HTERT RPE-1 (cell line): ENCODE data around the gene LSMEM2.
"Not testable (repeated sequence)": the region's sequence is repeated elsewhere in the genome, so short reads cannot be mapped to it uniquely, and the experiment has no call there.

ENCODE experiments used
- in situ Hi-C: fragments of 300-500 bp; cut with MboI; formaldehyde crosslinking; loops from 4 replicates; pipeline ENCODE4 v1.14.3; 2020; ENCODE audit warnings: low sequenced_read_pairs

The LSMEM2 gene

DNA sequence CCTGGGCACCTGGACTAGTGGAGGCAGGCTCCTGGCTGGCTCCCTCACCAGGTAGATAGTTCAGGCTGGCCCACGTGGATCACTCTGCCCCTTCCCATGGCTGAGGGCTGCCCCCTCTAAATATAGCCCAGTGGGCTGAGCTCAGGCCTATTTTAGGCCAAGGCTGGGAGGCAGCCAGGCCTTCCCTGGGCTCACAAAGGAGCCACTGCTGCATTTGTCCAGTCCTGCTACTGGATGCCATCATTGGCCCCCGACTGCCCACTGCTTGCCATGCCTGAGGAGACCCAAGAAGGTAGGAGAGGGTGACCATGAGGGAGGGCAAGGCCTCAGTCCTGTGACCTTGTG, at the start of gene LSMEM2:
LSMEM2 (plus strand) TSS at position 208 of the 345 bp plus-strand sequence; CDS start at position 235, 27 bp downstream.
- in situ Hi-C loops = no loop called here

DNA sequence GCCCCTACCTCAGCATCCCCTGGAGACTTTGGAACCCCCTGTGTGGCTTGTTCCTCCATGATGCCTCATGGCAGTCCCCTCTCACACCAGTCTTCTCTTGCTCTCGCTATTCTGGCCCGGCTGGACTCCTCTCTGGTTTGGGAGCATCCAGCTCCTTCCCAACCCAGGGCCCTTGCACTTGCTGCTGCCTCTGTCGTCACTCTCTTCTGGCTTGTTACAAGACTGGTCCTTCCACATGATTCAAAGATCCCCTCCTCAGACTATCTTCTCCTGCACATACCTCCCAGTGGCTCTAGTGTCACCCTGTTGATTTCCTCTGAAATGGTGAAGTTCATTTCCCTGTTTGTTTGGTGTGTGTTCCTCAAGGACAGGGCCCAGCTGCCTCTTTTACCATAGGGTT, 49.4 kb upstream of the LSMEM2 start:
- in situ Hi-C loops = no loop called here

DNA sequence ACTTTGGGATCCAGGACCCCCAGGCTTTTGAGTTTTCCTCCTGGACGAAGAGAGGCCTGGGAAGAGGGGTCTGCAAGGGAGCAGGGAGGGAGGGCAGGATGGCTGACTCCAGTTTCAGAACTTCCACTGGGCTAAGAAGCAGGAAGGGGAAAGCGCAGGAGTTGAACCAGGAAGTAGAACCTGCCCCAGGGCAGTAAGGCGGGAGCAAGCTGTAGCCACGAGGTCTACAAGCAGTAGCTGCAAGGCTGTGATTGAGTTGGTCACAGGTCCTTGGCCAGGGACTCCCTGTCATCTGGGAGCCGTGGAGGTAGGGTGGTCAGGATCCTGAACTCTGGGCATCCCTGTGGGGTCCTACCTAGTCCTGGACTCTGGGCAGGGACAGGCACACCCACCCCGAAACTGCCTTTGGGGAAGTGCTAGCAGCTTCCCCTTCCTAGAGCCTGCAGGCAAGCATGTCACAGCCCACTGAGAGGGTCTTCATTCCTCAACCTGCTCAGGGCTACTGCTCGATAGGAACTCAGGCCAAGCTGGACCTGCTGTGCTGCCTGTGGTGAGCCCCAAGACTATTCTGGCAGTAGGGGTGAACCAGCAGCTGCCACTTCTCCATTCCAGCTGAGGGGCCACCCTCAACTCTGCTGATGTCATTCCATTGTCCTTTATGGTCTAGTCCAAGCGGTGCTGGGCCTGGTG, 48.6 kb upstream of the LSMEM2 start:
- in situ Hi-C loops = no loop called here

DNA sequence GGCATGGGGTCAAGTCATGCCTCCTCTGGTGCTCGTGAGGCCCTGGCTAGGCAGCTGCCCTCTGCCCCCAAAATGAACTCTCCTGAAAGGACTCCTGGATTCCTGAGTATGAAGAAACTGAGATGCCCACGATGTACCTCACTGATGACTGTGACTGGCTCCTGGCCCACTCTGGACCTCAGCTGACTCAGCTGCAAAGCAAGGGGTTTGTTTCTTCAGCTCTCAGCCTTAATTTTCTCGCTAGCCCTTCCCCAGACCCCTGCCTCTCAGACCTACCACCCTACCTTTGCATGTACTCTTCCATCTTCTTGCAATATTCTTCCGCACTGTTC, 48.1 kb upstream of the LSMEM2 start:
- in situ Hi-C loops = no loop called here

DNA sequence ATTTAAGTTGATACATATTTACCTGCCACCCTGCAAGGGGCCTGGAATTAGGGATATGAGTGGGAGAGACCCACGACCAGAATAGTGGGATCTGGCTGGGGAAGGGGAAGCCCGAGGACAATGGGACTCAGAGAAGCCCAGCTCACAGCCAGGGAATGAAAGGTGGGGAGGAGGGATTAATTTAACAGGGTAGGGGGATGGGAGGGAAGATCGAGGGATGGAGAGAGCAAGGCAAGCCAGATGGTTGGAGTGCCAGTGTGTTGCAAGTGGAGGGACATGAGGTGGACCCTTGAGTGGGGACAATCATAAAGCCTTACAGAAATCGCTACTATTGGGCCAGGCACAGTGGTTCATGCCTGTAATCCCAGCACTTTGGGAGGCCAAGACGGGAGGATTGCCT, 47.3 kb upstream of the LSMEM2 start:
- in situ Hi-C loops = no loop called here

DNA sequence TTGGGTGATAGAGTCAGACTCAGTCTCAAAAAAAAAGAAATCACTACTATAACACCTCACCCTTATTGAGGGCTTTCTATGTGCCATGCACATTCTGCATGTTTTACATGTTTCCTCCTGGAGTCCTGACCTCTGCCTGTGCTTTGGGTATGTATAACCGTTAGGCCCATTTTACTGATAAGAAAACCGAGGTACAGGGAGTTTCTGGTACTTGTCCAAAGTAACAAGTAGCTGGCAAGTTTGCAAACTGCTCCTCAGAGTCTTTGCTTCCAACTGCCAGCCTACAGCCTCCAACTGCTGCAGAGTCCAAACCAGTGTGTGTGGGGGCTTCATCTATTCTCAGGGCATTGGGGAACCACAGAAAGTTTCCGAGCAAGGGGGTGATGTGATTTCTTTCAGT, 46.6 kb upstream of the LSMEM2 start:
- in situ Hi-C loops = no loop called here

DNA sequence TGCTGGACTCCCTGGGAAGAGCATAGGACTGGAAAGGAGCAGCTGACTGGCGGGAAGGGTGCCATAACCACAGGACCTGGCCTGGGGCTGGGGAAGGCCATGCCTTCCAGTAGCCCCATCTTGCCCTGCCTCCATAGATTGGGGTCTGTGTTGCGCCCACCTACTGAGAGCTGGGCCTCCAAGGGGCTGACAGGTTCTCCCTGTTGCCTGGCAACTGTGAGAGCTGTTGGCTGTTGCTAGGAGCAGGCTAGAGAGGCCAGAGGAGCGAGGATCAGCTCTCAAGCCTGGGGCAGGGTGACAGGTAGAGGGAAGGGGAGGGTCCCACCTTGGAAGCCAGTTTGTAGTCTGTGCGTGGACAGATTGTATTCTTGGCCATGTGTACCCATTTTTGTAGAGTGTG, 45.7 kb upstream of the LSMEM2 start:
- in situ Hi-C loops = no loop called here

DNA sequence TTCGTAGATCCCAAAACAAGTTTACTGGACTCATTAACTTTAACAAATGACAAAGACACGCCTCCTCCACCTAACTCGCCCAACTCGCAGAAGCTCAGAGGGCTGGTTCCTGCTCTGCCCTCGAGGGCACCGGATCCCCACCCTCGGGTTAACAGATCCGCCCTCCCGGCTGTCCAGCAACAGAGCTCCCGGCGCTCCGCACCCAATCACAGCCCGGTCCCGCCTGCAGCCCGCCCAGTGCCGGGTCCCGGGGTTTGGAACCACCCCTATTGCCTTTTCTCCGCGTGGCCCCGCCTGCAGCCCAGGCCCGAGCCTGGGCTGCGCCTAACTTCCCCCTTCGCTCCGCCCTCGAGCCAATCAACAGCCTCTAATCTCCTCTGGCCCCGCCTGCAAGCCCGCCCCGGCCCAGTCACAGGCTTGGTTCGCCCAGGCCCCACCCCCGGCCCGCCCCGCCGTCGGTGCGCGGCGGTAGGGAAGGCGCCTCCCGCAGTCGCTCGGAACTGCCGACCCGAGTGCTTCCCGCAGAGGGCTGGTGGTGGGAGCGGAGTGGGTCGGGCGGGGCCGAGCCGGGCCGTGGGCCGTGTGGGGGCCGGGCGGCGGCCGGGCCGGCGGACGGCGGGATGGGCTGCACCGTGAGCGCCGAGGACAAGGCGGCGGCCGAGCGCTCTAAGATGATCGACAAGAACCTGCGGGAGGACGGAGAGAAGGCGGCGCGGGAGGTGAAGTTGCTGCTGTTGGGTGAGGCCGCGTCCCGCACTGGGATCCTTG, 43.0 kb upstream of the LSMEM2 start, which contains the start of gene GNAI2:
GNAI2 (plus strand) TSS at position 489 of the 768 bp plus-strand sequence; CDS start at position 621, 132 bp downstream.
- in situ Hi-C loops = no loop called here

DNA sequence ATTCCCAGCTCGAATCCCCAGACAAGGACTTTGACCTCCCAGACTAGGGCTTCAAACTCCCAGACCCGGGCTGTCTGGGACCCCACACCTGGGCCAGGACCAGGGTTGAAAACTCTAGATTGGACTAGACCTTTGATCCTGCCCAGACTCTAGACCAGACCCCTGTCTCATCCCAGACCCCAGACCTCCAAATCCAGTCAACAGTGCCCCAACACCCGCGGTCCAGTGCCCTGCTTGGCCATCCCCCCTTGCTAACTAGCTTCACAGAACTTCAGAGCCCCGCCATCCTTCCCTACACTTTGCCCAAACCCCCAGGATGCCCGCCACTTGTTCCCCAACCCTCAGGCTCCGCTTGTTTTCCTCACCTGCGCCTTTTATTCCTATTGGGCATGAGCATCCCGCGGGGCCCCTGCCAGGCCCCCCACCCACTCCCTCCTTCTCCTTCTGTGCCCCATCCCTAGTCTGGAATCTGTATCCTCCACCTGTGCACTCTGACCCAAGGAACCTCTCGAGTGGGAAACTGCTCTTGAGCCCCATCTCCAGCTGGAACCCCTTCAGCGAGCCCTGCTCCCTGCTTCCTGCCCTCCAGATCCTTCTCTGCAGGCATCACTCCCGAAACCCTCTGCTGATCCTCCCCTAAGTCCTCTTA, 42.3 kb upstream of the LSMEM2 start:
- in situ Hi-C loops = no loop called here

DNA sequence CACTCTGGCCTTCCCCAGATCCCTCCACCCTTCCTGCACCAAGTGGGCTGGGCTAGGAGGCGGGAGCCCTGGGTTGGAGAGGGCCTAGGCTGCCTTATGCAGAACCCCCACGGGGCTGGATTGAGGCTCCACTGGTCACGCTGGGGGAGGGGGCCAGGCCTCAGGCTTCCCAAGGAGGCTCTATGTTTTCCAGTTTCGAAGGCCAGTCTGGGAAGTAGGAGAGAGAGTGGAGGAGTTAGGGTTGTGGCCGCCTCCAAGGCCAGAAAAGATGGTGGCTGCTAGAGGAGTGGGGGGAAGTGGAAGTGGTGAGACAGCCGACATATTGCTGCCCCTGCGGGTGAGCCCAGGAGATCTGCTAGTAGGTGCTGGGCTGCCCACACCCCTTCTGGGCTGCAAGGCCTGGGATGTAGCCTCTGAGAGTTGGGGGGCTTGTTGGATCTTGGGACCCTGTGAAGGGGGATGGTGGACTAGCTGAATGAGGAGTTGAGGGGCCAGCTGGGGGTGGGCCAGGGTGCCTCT, 41.7 kb upstream of the LSMEM2 start:
- in situ Hi-C loops = no loop called here

DNA sequence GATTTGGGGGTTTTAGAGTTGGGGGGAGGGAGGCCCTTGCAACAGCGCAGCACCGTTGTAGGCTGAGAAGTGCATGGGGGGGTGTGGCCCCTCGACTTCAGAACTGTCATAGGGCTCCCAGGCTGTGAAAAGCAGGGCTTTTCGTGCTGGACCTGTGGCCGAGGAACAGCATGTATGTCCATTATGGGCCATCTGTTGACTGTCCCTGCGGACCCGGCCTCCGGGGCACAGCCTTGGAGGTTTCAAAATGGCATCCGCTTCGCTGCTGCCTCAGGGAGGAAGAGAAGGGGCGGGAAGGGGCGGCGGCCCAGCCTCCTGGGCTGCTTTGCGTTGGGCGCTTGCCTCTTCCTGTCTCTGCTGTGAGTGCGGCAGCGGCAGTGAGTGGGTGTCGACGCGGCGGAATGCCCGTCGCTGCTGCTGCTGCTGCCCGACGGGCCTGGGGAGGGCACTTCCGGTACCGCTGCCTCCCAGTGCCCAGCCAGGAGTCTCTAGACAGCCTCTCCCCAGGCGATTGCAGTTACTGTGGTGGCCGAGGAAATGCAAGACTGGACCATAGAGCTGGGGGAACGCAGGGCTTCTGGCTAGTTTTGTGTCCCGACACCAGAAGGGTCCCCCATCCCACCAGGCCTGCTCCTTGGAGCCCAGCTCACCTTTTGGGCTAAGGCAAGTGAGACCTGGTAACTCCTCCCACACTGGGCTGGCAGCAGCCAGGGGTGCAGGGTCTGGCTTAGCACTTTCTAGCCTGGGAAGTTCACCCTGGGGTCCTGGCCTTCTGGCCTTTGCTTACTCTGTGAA, 40.9 kb upstream of the LSMEM2 start:
- in situ Hi-C loops = no loop called here

DNA sequence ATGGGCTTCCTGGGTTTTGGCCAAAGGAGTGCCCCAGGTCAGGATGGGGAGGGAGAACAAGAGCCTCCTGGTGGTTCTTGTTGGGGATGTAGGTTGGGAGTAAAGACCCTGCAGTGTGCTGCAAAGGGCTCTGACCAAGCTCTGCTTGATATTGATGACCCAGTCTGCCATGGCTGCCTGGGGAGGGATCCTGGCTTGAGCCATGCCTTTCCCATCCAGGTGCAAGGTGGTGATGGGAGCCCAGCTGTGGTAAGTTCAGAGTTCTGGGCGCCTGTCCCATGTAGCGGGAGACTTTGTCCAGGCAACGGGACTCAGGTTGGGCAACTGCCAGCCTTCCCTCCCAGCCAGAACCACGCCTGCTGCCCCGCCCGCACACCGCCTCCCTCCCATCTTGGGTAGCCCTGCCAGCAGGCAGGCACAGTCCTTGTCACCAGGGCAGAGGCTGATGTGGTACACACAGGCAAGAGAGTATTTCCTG, 40.3 kb upstream of the LSMEM2 start:
- in situ Hi-C loops = no loop called here

DNA sequence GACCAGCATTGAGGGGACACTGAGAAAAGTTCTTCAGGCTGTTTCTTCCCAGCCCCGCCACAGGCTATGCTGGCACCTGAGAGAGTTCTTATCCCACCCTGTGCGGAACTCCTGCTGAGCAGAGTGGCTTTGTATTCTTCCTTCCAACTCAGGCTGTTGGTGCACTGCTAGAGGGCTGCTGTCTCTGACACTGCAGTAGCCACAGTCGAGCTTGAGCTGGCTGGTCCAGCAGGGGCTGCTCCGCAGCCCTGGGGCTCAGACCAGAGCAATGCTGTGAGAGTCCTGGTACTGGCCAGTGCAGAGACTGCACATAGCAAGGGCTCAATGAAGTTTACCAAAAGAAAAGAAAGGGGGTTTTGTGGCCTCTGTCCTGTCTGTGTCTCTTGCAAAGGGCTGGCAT, 39.2 kb upstream of the LSMEM2 start:
- in situ Hi-C loops = no loop called here

DNA sequence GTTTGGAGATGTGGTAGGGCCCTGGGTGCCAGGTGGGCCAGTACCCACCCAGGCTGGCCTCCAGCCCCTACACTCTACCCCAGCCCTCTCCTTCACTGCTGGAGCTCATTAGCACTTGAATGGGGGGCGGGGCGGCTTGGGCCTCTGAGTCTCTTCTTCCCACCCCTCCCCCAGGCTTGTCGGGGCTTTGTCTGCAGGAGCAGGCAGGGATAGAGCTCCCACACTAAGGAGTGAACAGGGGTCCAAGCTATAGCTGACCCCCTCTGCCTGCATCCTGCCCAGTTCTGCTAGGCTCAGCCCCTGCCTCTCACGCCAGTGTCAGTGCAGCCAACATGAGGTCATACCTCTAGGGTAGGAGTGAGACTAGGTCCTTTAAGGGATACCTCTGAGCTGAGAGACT, 37.7 kb upstream of the LSMEM2 start:
- in situ Hi-C loops = no loop called here

DNA sequence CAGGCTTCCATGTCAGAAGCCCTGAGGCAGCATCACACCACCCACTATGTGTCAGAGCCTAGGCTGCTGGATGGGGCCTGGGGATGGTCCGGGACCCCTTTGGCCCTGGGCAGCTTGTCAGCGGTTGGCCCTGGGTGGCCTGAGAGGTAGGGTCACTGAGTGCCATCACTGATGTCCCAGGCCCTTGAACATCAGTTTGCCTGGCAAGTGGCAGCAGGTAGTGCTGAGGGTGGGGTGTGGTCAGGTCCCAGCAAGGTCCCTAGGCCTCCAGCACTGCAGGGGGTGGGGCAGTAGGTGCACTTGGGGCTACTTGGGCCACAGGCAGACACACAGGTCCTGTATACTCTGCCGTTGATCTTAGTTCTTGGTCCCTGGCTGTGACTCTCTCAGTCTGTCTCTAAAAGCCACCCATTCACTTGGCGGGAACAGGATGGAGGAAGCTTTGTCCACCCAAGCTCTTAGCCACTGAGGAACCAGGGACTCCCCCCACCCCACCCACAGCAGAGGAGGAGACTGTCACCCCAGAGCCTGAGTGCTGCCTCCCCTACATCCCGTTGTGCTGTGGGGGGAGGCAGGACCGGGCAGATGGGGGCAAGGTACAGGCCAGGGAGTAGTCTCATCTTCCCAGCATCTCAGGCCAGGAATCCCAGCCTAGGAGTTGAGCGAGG, 37.0 kb upstream of the LSMEM2 start:
- in situ Hi-C loops = no loop called here

DNA sequence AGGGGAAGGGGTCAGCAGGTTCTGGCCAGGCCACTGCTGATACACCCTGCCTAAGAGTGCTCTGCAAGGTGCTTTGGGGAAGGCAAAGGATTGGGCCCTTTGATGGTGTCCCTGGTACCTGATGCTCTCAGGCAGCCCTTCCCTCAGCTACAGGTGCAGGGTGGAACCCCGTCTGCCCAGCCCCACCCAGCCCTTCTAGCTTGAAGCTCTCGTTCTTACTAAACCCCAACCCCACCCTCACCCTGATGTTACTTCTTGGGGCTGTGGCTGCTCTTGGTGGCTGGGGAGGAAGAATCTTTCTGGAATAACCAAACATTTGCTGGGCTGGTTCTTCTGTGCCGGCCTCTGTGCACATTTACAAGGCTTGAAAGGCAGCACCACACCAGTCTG, 36.5 kb upstream of the LSMEM2 start:
- in situ Hi-C loops = no loop called here

DNA sequence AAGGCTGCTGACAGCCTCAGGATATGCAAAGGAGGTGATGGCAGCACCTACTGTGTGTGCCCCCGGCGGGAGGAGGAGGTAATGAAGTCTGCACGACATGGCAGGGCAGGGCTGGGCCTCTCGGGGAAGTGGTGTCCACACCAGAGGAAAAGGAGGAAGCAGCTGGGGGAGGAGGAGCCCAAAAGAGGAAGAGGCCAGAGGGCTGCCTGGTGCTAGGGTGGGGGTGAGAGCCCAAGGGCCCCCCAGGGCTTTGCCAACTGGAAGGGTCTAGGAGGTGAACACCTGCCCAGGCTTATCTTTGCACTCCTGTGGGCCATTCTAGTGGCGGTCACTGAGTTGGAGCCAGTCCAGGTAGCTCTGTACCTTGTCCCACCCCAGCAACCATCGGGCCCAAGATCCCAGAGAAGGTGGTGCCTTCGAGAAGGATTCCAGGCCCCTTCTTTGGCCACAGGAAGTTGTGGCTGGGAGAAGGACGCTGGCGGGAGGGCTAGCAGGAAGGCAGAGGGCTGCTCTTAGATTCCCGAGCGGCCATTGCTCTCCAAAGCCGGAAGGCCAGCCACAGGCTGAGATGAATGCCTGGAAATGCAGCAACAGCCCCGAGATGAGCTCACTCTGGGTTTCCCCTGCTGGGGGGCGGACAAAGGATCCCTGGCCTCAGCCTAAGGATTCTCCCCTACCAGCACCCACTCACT, 35.9 kb upstream of the LSMEM2 start:
- in situ Hi-C loops = no loop called here

DNA sequence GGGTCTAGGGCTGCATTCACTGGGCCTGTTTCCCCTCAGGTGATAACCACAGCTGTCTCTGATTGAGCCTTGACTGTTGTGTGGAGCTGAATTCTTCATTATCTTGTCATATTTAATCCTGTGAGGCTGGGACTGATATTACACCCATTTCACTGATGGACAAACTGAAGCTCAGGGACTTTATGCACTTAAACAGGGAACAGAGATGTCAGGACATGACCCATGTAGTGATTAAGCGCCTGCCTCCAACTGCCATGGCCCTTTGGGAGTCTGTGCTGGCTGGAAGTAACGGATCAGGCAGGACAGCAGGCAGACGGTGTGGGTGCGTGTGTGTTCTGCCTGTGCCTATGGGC, 35.4 kb upstream of the LSMEM2 start:
- in situ Hi-C loops = no loop called here

DNA sequence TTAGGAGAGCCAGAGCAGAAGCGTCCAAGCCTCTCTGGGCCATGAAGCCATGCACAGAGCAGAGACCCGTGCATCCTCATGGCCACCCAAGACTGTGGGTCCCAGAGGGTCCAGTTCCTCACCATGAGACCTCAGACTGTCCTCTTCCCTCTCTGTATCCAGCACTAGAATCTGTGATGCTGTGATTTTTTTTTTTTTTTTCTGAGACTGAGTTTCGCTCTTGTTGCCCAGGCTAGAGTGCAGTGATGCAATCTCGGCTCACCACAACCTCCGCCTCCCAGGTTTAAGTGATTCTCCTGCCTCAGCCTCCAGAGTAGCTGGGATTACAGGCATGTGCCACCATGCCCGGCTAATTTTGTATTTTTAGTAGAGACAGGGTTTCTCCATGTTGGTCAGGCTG, 34.1 kb upstream of the LSMEM2 start:
- in situ Hi-C loops = not testable (repeated sequence)

DNA sequence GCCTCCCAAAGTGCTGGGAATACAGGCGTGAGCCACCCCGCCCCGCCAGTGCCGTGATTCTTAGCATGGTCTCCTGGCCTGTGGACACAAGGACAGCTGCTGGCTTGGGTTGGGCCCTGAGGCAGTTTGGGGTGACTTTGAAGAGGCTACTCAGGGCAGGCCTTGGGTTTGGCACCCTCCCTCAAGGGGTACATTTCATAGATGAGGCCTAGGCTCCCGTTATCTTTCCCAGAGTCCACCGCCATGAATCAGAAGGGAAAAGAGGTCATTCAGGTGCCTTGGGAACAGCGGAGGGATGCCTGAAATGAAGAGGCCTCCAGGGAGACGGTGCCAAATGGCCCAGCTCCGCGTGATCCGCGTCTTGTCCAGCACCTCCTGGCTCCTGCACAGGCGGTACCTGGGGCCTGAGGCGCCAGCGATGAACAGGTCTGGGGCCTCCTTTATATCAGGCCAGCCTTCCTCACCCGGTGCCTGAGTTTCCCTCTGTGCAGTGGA, 33.6 kb upstream of the LSMEM2 start:
- in situ Hi-C loops = no loop called here
